GM23338 (cell line): ENCODE results near the gene GRID2. TPM values are rescaled to one million over a fixed set of nuclear protein-coding genes. Genes with fewer than 3 reads are reported as not detected.

Experiments used
- ATAC-seq: fragments of 200-7000 bp; cut with Tn5 transposase; 3 replicates; pipeline ENCODE4 v1.9.1; 2020
- DNase-seq: peaks from one replicate; pipeline ENCODE4 v3.0.0-alpha.2; 2015; ENCODE audit warnings: low spot score
- H2AFZ ChIP-seq: fragments of 200-600 bp; sonication (generic); 2 replicates; pipeline ENCODE4 v1.8.0; 2016; ENCODE audit warnings: antibody characterized with exemption, mild to moderate bottlenecking, moderate library complexity
- H3F3A ChIP-seq: fragments of 200-600 bp; sonication (generic); replicated peaks from 2 replicates; pipeline ENCODE4 v1.8.0; 2017; ENCODE audit warnings: antibody characterized with exemption, mixed run types, low read depth
- H3K27ac ChIP-seq: fragments of 200-600 bp; sonication (generic); 2 replicates; pipeline ENCODE4 v1.6.1; 2016; ENCODE audit warnings: low read depth
- H3K27me3 ChIP-seq: fragments of 200-600 bp; sonication (generic); 2 replicates; pipeline ENCODE4 v1.8.0; 2016; ENCODE audit warnings: mild to moderate bottlenecking, mixed run types, moderate library complexity; ENCODE audit not compliant: insufficient read depth
- H3K36me3 ChIP-seq: fragments of 200-600 bp; sonication (generic); 2 replicates; pipeline ENCODE4 v1.8.0; 2016; ENCODE audit warnings: mild to moderate bottlenecking; ENCODE audit not compliant: insufficient read depth
- H3K4me1 ChIP-seq: fragments of 200-600 bp; sonication (generic); 2 replicates; pipeline ENCODE4 v1.8.0; 2016; ENCODE audit warnings: mild to moderate bottlenecking, moderate library complexity; ENCODE audit not compliant: insufficient read depth
- H3K4me2 ChIP-seq: fragments of 200-600 bp; sonication (generic); 2 replicates; pipeline ENCODE4 v1.7.1; 2017; ENCODE audit warnings: mixed run types
- H3K4me3 ChIP-seq: fragments of 200-600 bp; sonication (generic); 2 replicates; pipeline ENCODE4 v1.6.1; 2016; ENCODE audit warnings: mixed run types
- H3K79me2 ChIP-seq: fragments of 200-600 bp; sonication (generic); replicated peaks from 2 replicates; pipeline ENCODE4 v1.8.0; 2017; ENCODE audit warnings: mild to moderate bottlenecking; ENCODE audit not compliant: insufficient read depth
- H3K9me2 ChIP-seq: fragments of 200-600 bp; sonication (generic); 2 replicates; pipeline ENCODE4 v1.8.0; 2017; ENCODE audit not compliant: insufficient read depth
- H4K20me1 ChIP-seq: fragments of 200-600 bp; sonication (generic); replicated peaks from 2 replicates; pipeline ENCODE4 v1.8.0; 2017; ENCODE audit warnings: mild to moderate bottlenecking; ENCODE audit not compliant: insufficient read depth
- H3K27ac Mint-ChIP-seq: 2 replicates; pipeline ENCODE4 v1.8.0; 2020; ENCODE audit warnings: inconsistent platforms, mild to moderate bottlenecking, moderate library complexity, mixed read lengths
- H3K27me3 Mint-ChIP-seq: 3 replicates; pipeline ENCODE4 v1.8.0; 2022; ENCODE audit warnings: low read depth, mild to moderate bottlenecking, moderate library complexity, mixed read lengths, inconsistent platforms; ENCODE audit not compliant: insufficient read depth, poor library complexity
- H3K36me3 Mint-ChIP-seq: 3 replicates; pipeline ENCODE4 v1.8.0; 2021; ENCODE audit warnings: low read depth, mild to moderate bottlenecking, inconsistent platforms, moderate library complexity, mixed read lengths
- H3K4me1 Mint-ChIP-seq: 3 replicates; pipeline ENCODE4 v1.8.0; 2020; ENCODE audit warnings: mild to moderate bottlenecking, inconsistent platforms, mixed read lengths
- H3K4me3 Mint-ChIP-seq: 3 replicates; pipeline ENCODE4 v1.8.0; 2021; ENCODE audit warnings: moderate library complexity, mild to moderate bottlenecking, inconsistent platforms, mixed read lengths
- H3K9me3 Mint-ChIP-seq: 3 replicates; pipeline ENCODE4 v1.8.0; 2020; ENCODE audit warnings: moderate library complexity, mild to moderate bottlenecking, inconsistent platforms, mixed read lengths
- EZH2phosphoT487 ChIP-seq: fragments of 200-600 bp; sonication (generic); IDR thresholded peaks from one replicate; pipeline ENCODE4 v1.8.1; 2018; ENCODE audit warnings: antibody characterized with exemption; ENCODE audit not compliant: unreplicated experiment
- NANOG ChIP-seq: IDR thresholded peaks from 2 replicates; pipeline ENCODE4 v1.6.1; 2016; ENCODE audit warnings: antibody characterized with exemption, borderline replicate concordance
- POLR2AphosphoS5 ChIP-seq: IDR thresholded peaks from 2 replicates; pipeline ENCODE4 v1.6.1; 2016; ENCODE audit warnings: antibody characterized with exemption, low read depth
- polyA plus RNA-seq: library from polyadenylated mRNA; unstranded; fragments of >200 nt; fragmentation: Nextera tagmentation; extraction: Ambion mirVana; gene quantifications from 2 replicates; pipeline ENCODE4 v1.2.1, GENCODE V29; 2016
- total RNA-seq: library from RNA; depleted of rRNA; stranded (reverse); fragments of >200 nt; shearing (Covaris generic); gene quantifications from 2 replicates; pipeline ENCODE4 v1.2.3, GENCODE V29; 2014
- TF ChIP-seq, protein P1 (sequence below): IDR thresholded peaks from one replicate; pipeline ENCODE4 v1.6.1; 2018; ENCODE audit warnings: antibody characterized with exemption; ENCODE audit not compliant: unreplicated experiment
- TF ChIP-seq, protein P2 (sequence below), 2 experiments: fragments of 200-600 bp in 1 of 2; sonication (generic) in 1 of 2; conservative IDR thresholded peaks; 2 replicates each; pipeline versions ENCODE4 v1.5.1 to v1.6.1; 2016 to 2017; ENCODE audit warnings: antibody characterized with exemption in 2 of 2, low read depth in 2 of 2, mild to moderate bottlenecking in 2 of 2, moderate library complexity in 1 of 2
- TF ChIP-seq, protein P3 (sequence below): fragments of 250-450 bp; sonication (Bioruptor Pico); IDR thresholded peaks from 2 replicates; pipeline ENCODE4 v1.5.0; 2020; ENCODE audit warnings: mild to moderate bottlenecking, moderate library complexity

Gene GRID2
- total and polyA plus RNA-seq, 2 experiments from 2014 or later: 19.9 to 65.4 TPM

DNA sequence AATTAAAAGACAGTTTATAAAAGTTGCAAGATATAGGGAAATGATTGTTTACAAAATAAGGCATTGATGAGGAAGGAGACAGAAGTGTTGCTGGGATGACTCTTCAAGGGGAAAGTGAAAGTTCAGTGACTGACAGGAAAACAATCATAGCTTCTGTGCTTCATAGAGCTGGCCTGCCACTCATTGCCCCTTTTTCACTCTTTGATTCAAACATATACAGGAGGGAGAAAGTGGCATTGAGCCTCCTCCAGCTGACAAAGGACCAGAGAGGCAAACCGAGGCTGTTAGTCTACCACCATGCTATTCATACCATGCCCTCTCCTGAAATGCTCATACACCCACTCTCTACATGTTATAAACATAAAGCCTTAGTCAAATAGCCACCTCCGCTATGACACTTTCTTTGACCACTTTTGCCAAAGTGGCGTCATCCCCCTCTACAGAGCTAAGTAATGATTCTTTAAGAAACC is 1445.6 kb downstream of the GRID2 start (continued):
- TF ChIP-seq, protein P1, sequence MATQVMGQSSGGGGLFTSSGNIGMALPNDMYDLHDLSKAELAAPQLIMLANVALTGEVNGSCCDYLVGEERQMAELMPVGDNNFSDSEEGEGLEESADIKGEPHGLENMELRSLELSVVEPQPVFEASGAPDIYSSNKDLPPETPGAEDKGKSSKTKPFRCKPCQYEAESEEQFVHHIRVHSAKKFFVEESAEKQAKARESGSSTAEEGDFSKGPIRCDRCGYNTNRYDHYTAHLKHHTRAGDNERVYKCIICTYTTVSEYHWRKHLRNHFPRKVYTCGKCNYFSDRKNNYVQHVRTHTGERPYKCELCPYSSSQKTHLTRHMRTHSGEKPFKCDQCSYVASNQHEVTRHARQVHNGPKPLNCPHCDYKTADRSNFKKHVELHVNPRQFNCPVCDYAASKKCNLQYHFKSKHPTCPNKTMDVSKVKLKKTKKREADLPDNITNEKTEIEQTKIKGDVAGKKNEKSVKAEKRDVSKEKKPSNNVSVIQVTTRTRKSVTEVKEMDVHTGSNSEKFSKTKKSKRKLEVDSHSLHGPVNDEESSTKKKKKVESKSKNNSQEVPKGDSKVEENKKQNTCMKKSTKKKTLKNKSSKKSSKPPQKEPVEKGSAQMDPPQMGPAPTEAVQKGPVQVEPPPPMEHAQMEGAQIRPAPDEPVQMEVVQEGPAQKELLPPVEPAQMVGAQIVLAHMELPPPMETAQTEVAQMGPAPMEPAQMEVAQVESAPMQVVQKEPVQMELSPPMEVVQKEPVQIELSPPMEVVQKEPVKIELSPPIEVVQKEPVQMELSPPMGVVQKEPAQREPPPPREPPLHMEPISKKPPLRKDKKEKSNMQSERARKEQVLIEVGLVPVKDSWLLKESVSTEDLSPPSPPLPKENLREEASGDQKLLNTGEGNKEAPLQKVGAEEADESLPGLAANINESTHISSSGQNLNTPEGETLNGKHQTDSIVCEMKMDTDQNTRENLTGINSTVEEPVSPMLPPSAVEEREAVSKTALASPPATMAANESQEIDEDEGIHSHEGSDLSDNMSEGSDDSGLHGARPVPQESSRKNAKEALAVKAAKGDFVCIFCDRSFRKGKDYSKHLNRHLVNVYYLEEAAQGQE: no peak
- TF ChIP-seq NANOG (no peak), POLR2AphosphoS5 (no peak)
- TF ChIP-seq, protein P2, sequence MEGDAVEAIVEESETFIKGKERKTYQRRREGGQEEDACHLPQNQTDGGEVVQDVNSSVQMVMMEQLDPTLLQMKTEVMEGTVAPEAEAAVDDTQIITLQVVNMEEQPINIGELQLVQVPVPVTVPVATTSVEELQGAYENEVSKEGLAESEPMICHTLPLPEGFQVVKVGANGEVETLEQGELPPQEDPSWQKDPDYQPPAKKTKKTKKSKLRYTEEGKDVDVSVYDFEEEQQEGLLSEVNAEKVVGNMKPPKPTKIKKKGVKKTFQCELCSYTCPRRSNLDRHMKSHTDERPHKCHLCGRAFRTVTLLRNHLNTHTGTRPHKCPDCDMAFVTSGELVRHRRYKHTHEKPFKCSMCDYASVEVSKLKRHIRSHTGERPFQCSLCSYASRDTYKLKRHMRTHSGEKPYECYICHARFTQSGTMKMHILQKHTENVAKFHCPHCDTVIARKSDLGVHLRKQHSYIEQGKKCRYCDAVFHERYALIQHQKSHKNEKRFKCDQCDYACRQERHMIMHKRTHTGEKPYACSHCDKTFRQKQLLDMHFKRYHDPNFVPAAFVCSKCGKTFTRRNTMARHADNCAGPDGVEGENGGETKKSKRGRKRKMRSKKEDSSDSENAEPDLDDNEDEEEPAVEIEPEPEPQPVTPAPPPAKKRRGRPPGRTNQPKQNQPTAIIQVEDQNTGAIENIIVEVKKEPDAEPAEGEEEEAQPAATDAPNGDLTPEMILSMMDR (conservative IDR thresholded peaks at IDR 0.05; ENCODE audit: low read depth in 2 of 2): no peak

DNA sequence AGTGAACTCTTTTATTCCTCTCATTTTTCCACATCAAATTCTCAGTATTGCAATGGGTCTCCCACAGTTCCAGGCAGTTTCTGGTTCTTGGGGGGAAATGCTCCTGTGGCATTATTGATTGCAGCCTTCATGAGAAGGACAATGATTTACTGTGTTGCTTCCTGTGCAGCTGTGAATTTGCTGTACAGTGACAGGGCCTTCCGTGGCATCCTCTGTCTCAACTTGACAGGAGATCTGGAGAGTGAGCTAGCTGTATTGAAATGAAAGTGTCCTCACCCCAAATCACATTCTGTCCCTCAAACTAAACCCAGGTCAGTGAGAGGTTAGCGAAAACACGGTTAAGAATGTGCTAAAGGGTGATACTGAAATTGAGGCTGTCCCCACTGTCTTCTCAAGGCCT is 1447.6 kb downstream of the GRID2 start:
- TF ChIP-seq EZH2phosphoT487: no peak
- TF ChIP-seq, protein P1: no peak
- TF ChIP-seq, protein P3, sequence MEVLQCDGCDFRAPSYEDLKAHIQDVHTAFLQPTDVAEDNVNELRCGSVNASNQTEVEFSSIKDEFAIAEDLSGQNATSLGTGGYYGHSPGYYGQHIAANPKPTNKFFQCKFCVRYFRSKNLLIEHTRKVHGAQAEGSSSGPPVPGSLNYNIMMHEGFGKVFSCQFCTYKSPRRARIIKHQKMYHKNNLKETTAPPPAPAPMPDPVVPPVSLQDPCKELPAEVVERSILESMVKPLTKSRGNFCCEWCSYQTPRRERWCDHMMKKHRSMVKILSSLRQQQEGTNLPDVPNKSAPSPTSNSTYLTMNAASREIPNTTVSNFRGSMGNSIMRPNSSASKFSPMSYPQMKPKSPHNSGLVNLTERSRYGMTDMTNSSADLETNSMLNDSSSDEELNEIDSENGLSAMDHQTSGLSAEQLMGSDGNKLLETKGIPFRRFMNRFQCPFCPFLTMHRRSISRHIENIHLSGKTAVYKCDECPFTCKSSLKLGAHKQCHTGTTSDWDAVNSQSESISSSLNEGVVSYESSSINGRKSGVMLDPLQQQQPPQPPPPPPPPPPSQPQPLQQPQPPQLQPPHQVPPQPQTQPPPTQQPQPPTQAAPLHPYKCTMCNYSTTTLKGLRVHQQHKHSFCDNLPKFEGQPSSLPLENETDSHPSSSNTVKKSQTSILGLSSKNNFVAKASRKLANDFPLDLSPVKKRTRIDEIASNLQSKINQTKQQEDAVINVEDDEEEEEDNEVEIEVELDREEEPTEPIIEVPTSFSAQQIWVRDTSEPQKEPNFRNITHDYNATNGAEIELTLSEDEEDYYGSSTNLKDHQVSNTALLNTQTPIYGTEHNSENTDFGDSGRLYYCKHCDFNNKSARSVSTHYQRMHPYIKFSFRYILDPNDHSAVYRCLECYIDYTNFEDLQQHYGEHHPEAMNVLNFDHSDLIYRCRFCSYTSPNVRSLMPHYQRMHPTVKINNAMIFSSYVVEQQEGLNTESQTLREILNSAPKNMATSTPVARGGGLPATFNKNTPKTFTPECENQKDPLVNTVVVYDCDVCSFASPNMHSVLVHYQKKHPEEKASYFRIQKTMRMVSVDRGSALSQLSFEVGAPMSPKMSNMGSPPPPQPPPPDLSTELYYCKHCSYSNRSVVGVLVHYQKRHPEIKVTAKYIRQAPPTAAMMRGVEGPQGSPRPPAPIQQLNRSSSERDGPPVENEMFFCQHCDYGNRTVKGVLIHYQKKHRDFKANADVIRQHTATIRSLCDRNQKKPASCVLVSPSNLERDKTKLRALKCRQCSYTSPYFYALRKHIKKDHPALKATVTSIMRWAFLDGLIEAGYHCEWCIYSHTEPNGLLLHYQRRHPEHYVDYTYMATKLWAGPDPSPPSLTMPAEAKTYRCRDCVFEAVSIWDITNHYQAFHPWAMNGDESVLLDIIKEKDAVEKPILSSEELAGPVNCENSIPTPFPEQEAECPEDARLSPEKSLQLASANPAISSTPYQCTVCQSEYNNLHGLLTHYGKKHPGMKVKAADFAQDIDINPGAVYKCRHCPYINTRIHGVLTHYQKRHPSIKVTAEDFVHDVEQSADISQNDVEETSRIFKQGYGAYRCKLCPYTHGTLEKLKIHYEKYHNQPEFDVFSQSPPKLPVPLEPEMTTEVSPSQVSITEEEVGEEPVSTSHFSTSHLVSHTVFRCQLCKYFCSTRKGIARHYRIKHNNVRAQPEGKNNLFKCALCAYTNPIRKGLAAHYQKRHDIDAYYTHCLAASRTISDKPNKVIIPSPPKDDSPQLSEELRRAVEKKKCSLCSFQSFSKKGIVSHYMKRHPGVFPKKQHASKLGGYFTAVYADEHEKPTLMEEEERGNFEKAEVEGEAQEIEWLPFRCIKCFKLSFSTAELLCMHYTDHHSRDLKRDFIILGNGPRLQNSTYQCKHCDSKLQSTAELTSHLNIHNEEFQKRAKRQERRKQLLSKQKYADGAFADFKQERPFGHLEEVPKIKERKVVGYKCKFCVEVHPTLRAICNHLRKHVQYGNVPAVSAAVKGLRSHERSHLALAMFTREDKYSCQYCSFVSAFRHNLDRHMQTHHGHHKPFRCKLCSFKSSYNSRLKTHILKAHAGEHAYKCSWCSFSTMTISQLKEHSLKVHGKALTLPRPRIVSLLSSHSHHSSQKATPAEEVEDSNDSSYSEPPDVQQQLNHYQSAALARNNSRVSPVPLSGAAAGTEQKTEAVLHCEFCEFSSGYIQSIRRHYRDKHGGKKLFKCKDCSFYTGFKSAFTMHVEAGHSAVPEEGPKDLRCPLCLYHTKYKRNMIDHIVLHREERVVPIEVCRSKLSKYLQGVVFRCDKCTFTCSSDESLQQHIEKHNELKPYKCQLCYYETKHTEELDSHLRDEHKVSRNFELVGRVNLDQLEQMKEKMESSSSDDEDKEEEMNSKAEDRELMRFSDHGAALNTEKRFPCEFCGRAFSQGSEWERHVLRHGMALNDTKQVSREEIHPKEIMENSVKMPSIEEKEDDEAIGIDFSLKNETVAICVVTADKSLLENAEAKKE (CRISPR knock-in tag): no peak
- no peak overlapping the region for H3K27ac Mint-ChIP-seq
- no peaks in the 10 kb centered on the region for H3K36me3 Mint-ChIP-seq
- H3K4me3 Mint-ChIP-seq: no peak overlapping the region
- Histone ChIP-seq H3K79me2 (no peaks in the 10 kb centered on the region), H3K27me3 (no peaks in the 10 kb centered on the region), H3K27ac (no peak overlapping the region), H3K36me3 (no peaks in the 10 kb centered on the region), H2AFZ (no peak overlapping the region), H4K20me1 (no peaks in the 10 kb centered on the region), H3K4me1 (peaks cover 8% of the 10 kb centered on the region; the same call in 1 of the 2 replicates), H3K9me2 (no peaks in the 10 kb centered on the region), H3F3A (no peaks in the 10 kb centered on the region), H3K4me3 (no peak overlapping the region), H3K4me2 (no peak overlapping the region)
- H3K9me3 Mint-ChIP-seq: no peaks in the 10 kb centered on the region
- peaks cover 21% of the 10 kb centered on the region for H3K4me1 Mint-ChIP-seq
- H3K27me3 Mint-ChIP-seq: peaks cover 2% of the 10 kb centered on the region
- ATAC-seq (no peak), DNase-seq (no peak)
